ENCODE results near the gene HNRNPK.

HNRNPK gene

DNA sequence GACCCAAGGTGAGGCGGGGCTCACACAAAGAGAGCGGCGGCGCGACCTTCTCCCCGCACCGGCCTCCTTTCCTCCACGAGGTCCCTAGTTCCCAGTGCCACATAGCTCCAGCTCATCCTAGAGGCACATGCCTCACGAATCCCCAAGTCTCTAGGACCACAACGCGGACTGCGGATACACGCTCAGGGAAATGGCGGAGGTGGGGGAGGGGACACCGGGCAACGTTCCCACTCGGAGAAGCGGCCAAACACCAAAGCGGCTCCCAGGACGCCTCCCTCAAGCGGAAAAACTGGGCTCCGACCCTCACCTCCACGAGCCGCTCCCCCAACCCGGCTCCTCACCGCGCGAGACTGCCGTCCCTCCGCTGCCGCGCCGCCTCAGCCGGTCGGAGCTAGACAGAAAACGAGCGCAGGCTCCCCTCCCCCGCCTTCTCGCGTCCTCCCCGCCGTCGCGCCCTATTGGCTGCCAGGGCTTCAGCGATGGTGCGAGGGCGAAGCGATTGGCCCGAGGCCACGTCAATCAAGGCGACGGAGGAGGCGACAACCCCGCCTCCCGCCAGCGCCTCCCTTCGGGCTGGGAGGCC lies at the start of gene HNRNPK:
TSS of gene HNRNPK (minus strand) at position 404 of the 583 bp plus-strand sequence. CDS start 1,963 bp downstream, outside the sequence.
- peak; percentile 95 for DNase-seq

DNA sequence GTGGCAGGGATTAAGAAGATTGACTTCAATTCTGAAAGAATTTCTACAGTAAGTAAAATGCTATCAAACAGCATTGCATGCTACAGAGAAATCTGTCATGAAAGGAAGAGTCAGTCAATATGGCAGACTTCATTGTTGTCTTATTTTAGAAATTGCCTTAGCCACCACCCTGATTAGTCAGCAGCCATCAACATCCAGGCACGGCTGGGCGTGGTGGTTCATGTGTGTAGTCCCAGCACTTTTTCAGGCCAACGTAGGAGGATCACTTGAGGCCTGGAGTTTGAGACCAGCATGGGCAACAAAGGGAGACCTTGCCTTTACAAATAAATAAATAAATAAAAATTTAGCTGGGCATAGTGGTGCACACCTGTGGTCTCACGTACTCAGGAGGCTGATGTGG lies 47.2 kb upstream of the HNRNPK start:
- no peak for DNase-seq

DNA sequence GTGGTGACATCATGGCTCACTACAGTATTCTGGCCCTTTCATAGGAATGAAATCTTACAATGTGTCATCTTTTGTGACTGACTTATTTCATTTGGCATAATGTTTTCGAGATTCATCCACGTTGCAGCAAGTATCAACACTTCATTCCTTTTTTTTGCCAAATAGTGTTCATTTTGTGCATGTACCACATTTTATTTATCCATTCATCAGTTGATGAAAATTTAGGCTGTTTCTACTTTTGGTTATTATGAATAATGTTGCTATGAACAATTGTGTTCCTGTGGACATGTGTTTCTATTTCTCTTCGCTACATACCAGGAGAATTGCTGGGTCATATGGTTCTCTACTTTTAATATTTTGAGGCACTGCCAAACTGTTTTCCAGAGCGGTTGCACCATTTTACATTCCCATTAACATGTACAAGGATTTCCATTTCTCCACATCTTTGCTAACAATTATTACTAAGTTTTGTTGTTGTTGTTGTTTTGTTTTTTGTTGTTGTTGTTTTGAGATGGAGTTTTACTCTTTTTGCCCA lies 44.1 kb upstream of the HNRNPK start:
- DNase-seq: no peak

DNA sequence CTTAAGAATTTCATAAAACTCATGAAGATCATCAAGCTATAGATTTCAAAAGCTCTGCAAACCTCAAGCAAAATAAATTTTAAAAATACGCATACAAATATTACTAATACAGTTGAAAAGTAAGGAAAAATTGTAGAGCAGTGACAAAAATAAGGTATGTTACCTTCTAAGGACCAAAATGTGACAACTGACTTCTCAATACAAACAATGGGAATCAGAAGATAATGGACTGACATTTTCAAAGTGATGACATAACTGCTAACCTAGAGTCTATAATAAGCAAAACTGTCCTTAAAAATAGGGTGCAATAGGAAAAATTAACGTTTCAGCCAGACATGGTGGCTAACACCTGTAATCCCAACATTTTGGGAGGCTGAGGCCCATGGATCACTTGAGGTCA lies 27.6 kb upstream of the HNRNPK start:
- no peak for DNase-seq

DNA sequence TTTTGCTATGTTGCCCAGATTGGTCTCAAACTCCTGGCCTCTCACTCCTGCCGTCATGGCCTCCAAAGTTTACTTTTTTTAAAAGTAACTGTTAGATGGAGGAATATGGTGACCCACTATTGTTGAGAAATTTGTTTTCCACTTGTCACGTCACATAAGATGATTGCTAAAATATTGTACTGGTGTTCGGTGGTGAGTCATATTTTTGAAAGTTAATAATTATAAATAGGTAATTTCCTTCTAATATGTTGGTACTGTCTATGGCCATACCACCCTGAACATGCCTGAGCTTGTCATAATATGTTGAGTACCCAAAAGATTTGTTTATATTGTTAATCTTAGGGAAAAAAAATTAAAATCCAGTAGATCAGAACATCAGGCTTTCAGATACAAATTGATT lies 23.2 kb upstream of the HNRNPK start:
- DNase-seq: no peak

DNA sequence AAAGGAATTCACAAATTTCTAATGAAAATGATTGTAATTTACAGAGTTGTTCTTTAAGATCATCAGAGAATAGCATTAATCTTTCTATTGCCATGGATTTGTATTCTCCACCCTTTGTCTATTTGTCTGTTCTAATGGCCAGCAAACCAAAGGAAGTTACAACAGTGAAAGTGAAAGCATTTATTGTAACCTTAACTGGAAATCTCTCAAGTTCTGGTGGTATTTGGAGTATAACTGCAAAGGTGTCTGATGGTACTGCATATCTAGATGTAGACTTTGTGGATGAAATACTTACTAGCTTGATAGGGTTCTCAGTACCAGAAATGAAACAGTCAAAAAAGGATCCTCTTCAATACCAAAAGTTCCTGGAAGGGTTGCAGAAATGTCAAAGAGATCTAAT lies 22.3 kb upstream of the HNRNPK start:
- DNase-seq: no peak

DNA sequence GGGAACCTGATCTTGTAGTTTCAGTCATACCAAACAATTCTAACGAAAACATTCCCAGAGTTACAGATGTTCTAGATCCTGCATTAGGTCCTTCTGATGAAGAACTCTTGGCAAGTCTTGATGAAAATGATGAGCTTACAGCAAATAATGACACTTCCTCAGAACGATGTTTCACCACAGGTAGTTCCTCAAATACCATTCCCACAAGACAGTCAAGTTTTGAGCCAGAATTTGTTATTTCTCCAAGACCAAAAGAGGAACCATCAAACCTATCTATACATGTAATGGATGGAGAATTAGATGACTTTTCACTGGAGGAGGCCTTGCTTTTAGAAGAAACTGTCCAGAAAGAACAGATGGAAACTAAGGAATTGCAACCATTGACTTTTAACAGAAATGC lies 21.6 kb upstream of the HNRNPK start:
- DNase-seq: no peak

DNA sequence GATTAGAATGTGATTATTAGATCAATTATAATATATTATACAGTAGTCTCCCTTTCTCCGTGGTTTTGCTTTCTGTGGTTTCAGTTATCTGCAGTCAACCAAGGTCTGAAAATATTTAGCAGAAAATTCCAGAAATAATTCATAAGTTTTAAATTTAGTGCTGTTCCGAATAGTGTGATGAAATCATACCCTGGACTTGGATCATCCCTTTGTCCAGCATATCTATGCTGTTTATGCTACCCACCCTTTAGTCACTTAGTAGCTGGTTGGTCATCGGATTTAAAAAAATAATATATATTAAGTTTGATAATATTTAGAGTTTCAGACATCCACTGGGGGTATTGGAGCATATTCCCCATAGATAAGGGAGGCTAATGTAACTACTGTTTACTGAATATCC lies 20.2 kb upstream of the HNRNPK start:
- no peak for DNase-seq

DNA sequence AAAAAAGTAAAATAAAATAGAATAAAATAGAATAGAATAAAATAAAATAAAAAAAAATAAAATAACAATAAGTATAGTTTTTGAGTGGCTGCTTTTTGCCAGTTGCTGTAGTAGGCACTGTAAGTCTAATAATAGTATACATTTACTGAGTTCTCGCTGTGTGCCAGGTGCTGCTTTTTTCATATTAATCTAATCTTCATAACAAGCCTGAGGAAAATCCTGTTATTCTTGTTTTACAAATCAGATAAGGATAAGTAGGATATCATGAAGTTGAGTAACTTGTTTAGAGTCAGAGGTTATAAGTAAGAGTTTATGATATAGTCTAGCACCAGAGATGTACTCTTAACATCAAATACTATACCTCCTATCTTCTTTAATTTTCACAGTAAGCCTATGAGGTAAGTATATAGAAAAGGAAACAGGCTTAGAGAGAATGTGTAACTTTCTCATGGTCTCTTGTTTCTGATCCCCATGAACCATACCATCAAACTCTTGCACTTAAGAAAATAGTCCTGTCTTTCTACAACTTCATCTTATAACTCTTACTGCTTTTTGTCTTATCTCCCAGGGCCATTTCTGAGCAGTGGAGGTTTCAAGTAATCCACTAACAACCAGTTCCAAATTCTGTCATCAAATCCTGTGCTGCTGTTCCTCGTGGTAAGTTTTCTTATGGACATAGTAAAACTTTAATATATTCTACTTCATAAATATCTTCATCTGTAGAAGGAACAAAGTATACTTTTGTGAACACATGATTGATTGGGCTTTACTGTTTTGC lies 19.3 kb upstream of the HNRNPK start:
- no peak for DNase-seq

DNA sequence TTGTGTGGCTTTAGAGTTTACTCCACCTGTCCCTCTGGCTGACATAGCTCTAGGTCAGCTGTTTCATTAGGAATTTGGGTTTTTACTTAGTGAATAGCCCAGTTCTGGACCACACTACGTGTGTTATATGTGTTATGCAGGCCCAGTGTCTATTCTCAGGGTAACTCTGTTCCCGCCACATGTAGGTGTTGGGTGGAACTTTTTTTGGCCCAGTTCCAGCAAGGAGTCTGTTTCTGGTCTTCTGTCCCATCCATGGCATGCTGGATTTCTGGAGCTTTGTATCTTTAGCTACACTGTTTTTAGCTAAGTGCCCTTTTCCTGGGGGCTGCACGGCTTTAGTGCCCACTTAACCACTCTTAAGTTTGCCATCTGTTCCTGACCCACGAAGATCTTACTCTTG lies 16.1 kb upstream of the HNRNPK start:
- DNase-seq: no peak

DNA sequence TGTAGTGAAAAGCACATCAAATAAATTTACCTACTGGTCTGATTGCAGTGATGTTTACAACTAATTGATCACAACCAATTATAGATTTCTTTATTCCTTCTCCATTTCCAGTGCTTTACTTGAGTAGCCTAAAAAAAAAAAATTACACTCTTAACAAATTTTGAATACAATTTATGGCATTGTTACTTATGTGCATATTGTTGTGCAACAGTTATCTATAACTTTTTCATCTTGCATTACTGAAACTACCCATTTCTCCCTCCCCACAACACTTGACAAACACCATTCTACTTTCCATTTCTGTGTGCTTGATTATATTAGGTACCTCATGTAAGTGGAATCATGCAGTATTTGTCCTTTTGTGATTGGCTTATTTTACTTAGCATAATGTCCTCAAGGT lies 12.9 kb upstream of the HNRNPK start:
- no peak for DNase-seq

DNA sequence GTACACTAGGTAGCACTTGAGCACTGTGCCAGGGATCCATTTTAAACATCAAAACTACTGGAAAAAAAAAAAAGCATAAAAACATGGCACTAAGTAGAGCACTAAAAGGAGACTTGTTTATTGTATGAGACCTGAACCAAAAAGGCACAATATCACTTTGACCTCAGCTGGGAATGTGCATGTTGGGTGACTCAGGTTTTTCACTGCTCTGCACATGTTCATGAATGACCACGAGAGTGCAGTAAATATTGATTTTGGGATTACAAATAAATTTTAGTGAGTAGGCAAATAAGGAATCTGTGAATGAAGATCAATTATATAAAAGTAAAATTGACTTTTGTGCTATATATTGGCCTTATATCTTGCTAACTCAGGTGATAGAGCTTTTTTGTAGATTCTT lies 12.4 kb upstream of the HNRNPK start:
- no peak for DNase-seq

DNA sequence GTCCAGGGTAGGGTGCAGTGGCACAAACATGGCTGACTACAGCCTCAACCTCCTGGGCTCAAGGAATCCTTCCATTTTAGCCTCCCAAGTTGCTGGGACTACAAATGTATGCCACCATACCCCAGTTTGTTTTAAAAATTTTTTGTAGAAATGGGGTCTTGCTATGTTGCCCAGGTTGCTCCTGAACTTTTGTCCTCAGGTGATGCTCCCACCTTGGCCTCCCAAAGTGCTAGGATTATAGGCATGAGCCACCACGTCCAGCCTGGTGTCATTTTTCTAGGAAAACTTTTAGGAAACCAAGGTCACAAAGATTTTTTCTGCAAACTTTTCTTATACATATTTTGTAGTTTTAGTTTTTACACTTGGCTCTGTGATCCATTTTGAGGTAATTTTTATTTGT lies 11.3 kb upstream of the HNRNPK start:
- DNase-seq: no peak

DNA sequence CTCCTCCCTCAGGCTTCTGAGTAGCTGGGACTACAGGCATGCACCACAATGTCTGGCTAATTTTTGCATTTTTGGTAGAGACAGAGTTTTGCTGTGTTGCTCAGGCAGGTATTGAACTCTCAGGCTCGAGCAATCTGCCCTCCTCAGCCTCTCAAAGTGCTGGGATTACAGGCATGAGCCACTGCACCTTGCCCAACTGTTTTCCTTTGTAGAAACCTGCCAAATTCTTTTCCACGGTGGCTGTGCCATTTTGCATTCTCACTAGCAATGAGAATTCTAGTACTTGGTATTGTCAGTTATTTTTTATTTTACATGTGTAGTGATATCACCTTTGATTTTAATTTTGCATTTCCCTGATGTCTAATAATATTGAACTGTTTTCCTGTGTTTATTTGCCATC lies 8.4 kb upstream of the HNRNPK start:
- no peak for DNase-seq

DNA sequence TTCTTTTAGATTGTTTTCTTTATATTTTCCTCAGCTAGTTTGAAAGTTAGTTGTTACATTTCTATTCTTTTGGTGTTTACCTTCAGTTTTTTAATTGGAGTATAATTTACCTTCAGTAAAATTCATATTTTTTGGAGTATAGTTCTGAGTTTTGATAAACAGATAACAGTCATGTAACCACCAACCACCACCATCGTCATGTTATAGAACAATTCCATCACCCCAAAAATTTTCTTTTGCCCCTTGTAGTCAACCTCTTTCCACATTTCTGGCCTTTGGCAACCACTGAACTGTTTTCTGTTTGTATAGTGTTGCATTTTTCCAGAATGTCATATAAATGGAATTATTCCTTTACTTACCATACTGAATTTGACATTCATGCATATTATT lies 7.4 kb upstream of the HNRNPK start:
- no peak for DNase-seq

DNA sequence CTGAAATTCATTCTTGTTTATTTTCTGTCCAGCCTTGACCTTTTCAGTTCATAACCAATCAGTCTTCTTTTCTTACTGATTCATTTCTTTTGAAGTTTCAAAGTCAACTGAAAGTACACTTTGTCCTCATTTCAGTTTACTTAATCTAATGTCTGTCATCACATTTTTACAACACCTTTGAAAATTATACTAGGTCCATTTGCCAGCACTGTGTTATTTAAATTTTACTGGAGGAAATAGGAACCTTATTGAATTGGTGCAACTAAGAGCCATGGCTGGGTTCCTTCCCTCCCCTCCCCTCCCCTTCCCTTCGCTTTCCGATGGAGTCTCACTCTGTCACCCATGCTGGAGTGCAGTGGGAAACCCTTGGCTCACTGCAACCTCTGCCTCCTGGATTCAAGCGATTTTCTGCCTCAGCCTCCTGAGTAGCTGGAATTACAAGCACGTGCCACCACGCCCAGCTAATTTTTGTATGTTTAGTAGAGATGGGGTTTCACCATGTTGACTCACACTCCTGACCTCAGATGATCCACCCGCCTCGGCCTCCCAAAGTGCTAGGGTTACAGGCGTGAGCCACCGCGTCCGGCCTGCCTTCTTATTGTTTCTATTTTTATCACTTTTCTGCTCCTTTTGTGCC lies 6.9 kb upstream of the HNRNPK start:
- no peak for DNase-seq

DNA sequence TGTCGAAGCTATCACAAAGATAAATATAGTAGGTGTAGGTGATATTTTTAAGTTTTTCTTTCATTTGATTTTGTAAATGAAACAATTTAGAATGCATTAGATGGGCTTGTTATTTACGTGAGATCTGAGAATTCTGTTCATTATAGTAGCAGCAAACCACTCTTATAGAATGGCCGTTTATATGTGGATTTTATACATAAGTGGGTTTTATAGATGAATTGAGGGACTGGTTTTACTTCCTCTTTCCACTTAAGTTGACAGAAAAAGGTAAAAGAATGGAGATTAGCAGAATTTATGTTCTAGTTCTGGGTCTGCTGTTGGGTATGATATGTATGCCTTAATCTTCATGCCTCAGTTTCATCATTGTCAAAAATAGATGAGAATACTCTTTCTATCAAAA lies 6.2 kb upstream of the HNRNPK start:
- DNase-seq: no peak

DNA sequence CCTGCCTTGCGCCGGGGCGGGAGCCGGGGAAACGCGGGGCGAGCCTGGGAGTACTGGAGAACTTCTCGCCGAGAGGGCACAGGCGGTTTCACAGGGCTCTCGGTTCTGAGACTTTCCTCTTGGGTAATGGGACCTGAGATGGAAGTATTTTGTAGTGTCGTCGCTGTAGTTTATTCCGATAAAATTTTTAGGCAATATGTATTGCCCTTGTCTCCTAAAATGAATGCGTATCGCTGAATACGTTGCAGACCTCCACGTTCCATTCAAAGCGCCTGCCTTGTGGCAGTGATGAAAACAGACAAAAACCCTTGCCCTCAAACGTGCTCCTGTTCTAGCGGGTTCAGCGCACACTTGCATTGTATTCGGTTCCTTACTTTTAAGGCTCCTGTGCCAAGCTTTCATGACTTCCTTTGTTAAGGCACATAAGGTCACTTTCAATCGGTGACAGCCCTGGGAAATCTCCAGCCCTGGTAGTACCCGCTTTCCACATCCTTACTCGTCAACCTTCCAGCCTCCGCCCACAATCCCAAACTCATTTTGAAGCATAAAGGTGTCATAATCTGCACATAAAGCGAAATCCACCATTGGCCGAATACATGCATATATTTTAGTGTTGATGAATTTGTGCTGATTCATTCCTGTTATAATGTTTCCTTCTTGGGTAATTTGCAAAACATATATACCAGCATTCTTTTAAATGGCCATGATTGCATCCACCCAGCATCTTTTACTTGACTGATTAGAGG lies 1.3 kb upstream of the HNRNPK start:
- no peak for DNase-seq

DNA sequence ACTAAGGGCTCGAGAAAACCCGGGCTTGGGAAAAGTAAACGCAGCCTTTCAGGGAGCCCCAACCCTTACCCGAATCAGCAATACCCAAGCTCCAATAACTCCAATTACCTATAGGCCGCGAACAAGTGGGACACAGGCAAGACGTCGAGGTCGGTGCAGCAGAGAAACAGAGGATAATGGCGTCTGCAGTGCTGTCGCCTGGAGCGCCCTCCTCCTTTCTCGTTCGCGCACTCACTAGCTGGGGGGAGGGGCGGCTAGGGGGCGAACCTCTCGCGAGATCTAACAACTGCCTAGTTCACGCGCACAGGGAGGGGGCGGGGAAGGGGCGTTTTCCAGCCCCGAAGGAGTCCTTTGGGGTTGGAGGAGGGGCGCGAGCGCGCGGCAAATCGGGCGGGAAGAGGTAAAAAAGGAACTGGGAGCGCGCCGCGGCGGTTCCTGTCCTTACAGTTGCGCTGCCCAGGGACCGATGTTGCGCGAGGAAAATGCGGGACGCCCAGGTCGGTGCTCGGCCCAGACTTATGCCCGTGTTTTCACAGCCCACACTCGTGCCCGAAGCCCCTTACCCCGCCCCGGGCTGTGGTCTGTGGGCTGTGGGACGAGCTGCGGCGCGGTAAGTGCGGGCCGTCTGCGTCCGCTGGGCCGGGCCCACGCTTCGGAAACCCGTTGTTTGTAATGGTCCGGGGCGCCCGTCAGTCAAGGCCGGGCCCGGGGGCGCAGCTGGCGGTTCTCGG lies 545 bp upstream of the HNRNPK start, which contains the start of gene RMI1:
TSS of gene RMI1 (plus strand) at position 411 of the 731 bp plus-strand sequence. CDS start 20,182 bp downstream, outside the sequence.
- peak; percentile 97 for DNase-seq

DNA sequence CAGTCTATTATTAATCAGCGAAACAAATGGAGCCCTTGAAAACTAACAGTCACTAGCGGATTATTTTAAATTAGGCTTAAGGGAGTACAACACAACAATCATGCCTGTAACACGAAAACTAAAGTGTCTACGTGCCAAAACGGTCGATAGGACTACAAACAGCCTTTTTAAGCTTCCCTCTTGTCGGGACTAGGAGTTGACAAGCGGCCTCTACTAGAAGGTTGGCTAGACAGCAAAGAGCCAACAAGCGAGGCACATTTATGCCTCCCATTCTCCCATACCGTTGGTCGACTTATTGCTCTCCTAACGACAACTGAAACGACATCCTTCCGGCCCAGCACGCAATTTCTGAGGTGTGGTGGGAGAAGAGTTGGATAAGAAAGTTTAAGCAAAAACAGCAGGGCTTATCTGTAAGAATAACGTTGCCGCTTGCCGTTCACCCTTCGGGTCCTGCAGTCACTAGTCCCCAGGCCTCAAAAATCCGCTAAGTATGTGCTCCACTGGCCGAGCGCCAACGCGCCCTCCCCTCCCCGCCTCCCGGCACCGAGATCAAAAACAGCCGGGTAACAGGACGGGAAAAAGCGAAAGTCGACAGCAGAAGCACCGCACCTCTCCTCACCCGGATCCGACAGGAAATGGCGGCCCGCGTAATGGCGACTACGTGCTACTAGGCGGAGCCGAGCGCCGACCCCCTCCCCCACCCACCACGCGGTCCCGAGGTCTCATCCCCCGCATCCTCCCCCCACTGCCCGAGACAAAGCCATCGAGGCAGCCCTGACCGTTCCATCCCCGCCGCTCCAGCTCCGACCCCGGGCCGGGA lies 813 bp downstream of the HNRNPK start:
- peak; percentile 79 for DNase-seq

DNA sequence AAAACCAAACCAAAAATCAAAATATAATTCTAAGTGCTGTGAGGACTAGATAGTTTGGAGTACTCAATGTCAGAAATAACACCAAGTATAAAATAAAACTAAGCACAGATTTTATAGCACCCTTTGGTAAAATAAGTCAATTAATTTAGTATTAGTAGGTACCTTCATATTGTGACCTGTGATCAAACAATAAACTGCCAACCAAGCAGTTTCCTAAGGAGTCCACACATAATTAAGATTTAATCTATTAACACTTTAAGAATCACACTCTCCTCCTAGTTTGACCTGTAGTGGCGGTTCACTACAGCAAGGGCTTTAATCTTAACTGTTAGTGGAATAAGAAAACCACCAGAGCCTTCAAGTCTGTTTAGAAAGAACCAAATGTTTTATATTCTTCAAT lies 2.8 kb downstream of the HNRNPK start:
- DNase-seq: no peak

DNA sequence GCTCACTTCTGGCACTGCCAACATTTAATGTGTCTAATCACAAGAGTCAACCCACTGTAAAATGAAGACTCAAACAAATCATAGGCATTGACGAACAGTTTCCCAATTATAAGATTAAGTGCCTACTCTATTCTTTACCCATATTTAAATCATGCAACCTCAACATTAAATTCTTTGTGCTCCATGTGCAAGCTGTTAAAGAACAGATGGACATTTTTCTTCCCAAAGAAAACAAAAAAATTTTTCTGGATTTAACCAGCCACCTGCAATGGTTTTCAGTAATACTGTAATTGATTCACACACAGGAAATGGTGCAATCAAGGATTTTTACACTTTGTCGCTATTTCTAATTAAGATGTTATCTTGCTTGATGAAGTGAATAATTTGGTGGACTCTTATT lies 3.6 kb downstream of the HNRNPK start:
- DNase-seq: no peak
